HFFc6 (cell line): Measurements from ENCODE around the gene CD300C. TPM values are rescaled to one million over a fixed set of nuclear protein-coding genes. Genes with fewer than 3 reads are reported as not detected.

Source experiments
- DNase-seq: peaks from one replicate; pipeline ENCODE4 v3.0.0-alpha.2; 2018
- H3K27ac Mint-ChIP-seq: 2 replicates; pipeline ENCODE4 v1.8.0; 2020; ENCODE audit warnings: mild to moderate bottlenecking, mixed read lengths
- H3K27me3 Mint-ChIP-seq: 2 replicates; pipeline ENCODE4 v1.8.0; 2021; ENCODE audit warnings: mild to moderate bottlenecking, moderate library complexity, mixed read lengths; ENCODE audit not compliant: insufficient read depth
- H3K36me3 Mint-ChIP-seq: 2 replicates; pipeline ENCODE4 v1.8.0; 2021; ENCODE audit warnings: low read depth, mixed read lengths
- H3K4me1 Mint-ChIP-seq: 2 replicates; pipeline ENCODE4 v1.8.0; 2020; ENCODE audit warnings: low read depth, mixed read lengths
- H3K4me3 Mint-ChIP-seq: 2 replicates; pipeline ENCODE4 v1.8.0; 2020; ENCODE audit warnings: mild to moderate bottlenecking, moderate library complexity, mixed read lengths
- H3K9me3 Mint-ChIP-seq: 2 replicates; pipeline ENCODE4 v1.8.0; 2020; ENCODE audit warnings: mild to moderate bottlenecking, mixed read lengths
- total RNA-seq, 6 experiments: library from RNA; stranded (reverse); fragmentation: NEBNext Ultra II Directional; extraction: Animal tissue kit (Norgen Biotek cat#: 25700); gene quantifications; 2 replicates in 1 of 6; 3 replicates in 5 of 6; pipeline ENCODE4 v1.2.3, GENCODE V29; 2021
- TF ChIP-seq, protein P1 (sequence below): fragments of 200-600 bp; sonication (generic); IDR thresholded peaks from 2 replicates; pipeline ENCODE4 v1.5.0; 2021; ENCODE audit warnings: antibody characterized with exemption, mild to moderate bottlenecking

The CD300C gene
- total RNA-seq, 6 experiments from 2014 or later = not detected

DNA sequence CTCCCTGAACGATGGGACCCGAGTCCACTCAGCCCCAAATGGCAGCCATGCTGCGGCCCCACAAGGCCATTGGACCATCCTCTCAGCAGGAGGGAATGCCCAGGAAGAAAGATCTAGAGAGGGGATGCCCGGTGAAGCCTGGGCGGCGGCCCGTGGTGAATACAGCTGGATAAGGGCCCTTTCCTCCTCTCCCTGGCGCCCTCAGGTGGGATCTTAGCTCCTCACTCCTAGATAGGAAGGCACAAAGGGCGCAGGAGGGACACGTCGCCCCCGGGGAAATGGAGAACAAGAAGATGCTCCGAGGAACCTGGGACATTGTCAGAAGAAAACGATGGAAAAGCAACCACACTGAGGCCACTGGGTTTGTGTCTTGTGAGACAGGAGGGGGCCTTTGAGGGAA is 2.5 kb downstream of the CD300C start:
- peaks cover 16% of the 10 kb centered on the region for H3K36me3 Mint-ChIP-seq
- H3K27ac Mint-ChIP-seq = no peak overlapping the region
- no peak for DNase-seq
- peaks cover 81% of the 10 kb centered on the region for H3K9me3 Mint-ChIP-seq
- TF ChIP-seq, protein P1, sequence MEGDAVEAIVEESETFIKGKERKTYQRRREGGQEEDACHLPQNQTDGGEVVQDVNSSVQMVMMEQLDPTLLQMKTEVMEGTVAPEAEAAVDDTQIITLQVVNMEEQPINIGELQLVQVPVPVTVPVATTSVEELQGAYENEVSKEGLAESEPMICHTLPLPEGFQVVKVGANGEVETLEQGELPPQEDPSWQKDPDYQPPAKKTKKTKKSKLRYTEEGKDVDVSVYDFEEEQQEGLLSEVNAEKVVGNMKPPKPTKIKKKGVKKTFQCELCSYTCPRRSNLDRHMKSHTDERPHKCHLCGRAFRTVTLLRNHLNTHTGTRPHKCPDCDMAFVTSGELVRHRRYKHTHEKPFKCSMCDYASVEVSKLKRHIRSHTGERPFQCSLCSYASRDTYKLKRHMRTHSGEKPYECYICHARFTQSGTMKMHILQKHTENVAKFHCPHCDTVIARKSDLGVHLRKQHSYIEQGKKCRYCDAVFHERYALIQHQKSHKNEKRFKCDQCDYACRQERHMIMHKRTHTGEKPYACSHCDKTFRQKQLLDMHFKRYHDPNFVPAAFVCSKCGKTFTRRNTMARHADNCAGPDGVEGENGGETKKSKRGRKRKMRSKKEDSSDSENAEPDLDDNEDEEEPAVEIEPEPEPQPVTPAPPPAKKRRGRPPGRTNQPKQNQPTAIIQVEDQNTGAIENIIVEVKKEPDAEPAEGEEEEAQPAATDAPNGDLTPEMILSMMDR = no peak
- no peaks in the 10 kb centered on the region for H3K4me1 Mint-ChIP-seq
- H3K27me3 Mint-ChIP-seq = peaks cover 2% of the 10 kb centered on the region; the same call in 1 of the 2 replicates
- H3K4me3 Mint-ChIP-seq = no peak overlapping the region

DNA sequence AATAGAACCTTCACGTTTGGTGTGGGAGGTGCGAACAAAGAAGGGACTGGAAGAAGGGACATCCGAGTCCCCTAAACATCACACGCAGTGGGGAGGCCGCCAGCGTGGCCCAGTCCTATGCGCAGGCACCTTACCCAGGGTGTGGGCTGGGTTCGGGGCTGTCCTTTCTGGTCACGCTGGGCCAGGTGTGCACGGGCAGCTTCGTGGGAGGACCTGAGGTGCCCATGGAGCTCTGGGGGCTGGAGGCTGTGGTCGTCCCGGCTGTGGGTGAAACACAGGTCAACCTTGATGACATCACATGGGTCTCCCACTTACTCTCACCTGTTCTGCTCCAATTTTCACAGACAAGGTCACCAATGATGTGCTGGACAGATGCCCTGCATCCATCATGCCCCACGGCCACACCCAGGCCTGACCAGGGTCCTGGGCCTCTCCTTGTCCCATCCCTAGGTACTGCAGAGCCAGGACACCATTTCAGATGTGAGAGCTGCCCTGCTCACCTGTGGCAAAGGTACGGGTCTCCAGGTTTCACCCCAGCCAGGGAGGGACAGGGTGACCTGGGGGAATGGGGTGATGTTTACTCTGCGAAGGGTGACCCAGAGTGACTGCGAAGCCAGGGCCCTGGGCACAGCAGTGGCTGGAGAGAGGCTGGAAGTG is 3.1 kb downstream of the CD300C start:
- Mint-ChIP-seq H3K4me1 (no peaks in the 10 kb centered on the region), H3K36me3 (peaks cover 11% of the 10 kb centered on the region), H3K9me3 (peaks cover 75% of the 10 kb centered on the region), H3K27ac (no peak overlapping the region), H3K4me3 (no peak overlapping the region), H3K27me3 (no peaks in the 10 kb centered on the region; the same call in 1 of the 2 replicates)
- TF ChIP-seq, protein P1 = no peak
- DNase-seq = no peak

DNA sequence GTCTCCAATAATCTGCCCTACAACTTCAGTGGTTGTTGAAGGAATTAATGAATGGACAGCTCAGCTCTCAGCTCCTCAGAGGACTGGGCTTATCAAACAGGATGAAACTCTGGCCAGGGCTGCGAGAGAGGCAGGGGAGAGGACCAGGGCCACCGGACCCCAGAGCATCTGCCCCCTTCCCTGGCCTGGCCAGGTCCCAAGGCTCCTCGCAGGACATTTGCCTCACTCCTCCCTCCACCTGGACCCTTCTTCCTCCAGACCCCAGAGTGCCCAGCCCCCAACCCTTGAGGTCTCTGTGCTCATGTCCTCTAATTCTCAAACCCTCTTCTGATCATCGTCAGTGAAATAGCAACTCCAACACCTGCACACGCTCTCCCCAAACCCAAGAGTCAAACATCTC is 3.7 kb downstream of the CD300C start:
- H3K4me1 Mint-ChIP-seq = no peaks in the 10 kb centered on the region
- no peak overlapping the region for H3K4me3 Mint-ChIP-seq
- peaks cover 3% of the 10 kb centered on the region; the same call in 1 of the 2 replicates for H3K27me3 Mint-ChIP-seq
- DNase-seq = no peak
- no peak overlapping the region for H3K27ac Mint-ChIP-seq
- peaks cover 11% of the 10 kb centered on the region for H3K36me3 Mint-ChIP-seq
- TF ChIP-seq, protein P1 = no peak
- peaks cover 69% of the 10 kb centered on the region for H3K9me3 Mint-ChIP-seq

DNA sequence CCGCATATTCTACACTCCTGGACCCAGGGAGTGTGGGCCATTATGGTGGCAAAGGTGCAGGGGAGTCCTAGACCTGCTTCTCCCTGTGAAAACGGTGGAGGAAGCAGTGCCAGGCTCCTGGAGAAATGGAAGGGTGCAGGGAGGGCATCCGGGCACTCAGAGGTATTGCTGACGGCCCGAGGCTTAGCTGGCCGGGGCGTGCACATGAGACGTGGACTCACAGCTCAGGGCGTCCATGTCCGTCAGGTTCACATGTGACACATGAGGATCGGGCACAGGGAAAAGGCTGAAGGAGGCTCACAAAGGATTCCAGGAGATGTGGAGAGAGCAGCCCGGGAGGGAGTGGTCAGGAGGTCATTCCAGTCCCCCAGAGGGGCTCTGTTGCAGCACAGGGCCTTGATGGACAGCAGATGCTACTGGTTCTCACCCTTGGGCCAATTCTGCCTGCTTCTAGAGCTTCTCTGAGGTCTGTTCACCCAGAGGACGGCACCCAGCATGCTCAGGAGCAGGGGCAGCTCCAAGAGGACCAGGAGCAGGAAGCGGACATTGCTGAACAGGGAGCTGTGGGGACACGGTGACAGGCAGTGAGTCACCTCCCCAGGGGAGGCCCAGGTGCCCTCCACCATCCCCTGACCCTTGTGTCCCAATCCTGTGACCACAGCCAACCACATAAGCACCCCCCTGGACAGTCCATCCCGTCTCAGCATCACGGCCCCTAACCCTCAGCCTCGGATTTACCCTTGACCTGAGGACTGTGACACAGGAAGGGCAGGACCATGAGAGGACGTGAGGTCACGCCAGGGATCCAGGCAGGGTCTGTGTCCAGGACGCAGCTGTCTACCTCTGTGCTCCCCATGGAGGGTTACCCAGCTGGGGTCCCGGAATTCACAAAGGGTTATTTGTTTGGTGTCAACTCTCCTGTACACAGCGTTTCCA is 4.5 kb downstream of the CD300C start:
- H3K4me1 Mint-ChIP-seq = no peaks in the 10 kb centered on the region
- TF ChIP-seq, protein P1 = no peak
- H3K4me3 Mint-ChIP-seq = no peak overlapping the region
- H3K27ac Mint-ChIP-seq = no peak overlapping the region
- H3K9me3 Mint-ChIP-seq = peaks cover 68% of the 10 kb centered on the region
- no peak for DNase-seq
- H3K27me3 Mint-ChIP-seq = peaks cover 3% of the 10 kb centered on the region; the same call in 1 of the 2 replicates
- H3K36me3 Mint-ChIP-seq = peaks cover 11% of the 10 kb centered on the region

DNA sequence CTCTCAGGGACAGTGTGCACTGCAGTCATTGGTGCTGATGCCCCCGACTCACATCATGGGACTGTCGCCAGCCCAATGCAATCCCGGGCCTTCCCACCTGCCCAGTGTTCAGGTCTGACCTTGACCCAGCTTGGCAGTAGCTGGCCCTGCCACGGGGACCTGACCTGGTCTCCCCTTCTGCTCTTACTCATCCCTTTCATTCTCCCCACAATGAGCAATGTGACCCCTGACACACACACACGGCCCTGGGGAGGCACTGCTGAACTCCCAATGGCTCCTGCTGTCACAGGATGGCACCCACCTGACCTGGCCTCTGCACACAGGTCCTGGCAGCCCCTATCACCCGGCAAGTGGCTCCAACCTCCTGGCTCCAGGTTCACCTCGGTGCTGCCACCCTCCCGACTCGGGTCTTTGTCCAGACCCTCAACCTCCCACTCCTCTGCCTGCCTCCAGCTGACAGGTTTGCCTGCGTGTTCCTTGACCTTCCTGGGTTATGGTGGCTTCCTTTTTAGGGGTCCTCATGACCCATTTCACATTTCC is 6.6 kb downstream of the CD300C start:
- Mint-ChIP-seq H3K9me3 (peaks cover 57% of the 10 kb centered on the region), H3K36me3 (peaks cover 11% of the 10 kb centered on the region), H3K4me1 (no peaks in the 10 kb centered on the region), H3K27ac (no peak overlapping the region), H3K27me3 (peaks cover 3% of the 10 kb centered on the region; the same call in 1 of the 2 replicates), H3K4me3 (no peak overlapping the region)
- no peak for DNase-seq
- TF ChIP-seq, protein P1 = no peak
